IMR-90 (cell line): Measurements from ENCODE around the gene MFN1. TPM values are rescaled to one million over a fixed set of nuclear protein-coding genes. Genes with fewer than 3 reads are reported as not detected.

Source experiments
- ATAC-seq: fragments of 200-7000 bp; cut with Tn5 transposase; 2 replicates; pipeline ENCODE4 v1.9.1; 2020; ENCODE audit warnings: low read depth, mild to moderate bottlenecking, moderate library complexity
- BruUV-seq: library from RNA; stranded (reverse); fragments of 400-500 nt; replicated peaks from 2 replicates; lab custom pipeline; 2021; lab: Mats Ljungman, UMichigan
- CTCF ChIA-PET: fragments of 300-600 bp; formaldehyde crosslinking; extraction: SDS; loops from one replicate; lab custom pipeline; 2021; ENCODE audit warnings: antibody characterized with exemption; lab: Yijun Ruan, JAX
- POLR2A ChIA-PET: fragments of 300-600 bp; sonication (Branson Sonifier 250); formaldehyde crosslinking; loops from one replicate; lab custom pipeline; 2022; ENCODE audit warnings: antibody characterized with exemption; ENCODE audit not compliant: unreplicated experiment; lab: Charles Lee
- DNase-seq: peaks from one replicate; pipeline ENCODE4 v3.0.0; 2013
- H2AFZ ChIP-seq: replicated peaks from 2 replicates; pipeline ENCODE3; 2013; ENCODE audit warnings: low read length, mild to moderate bottlenecking; ENCODE audit not compliant: poor library complexity
- H2AK5ac ChIP-seq: 2 replicates; pipeline ENCODE4 v1.6.1; 2013; ENCODE audit warnings: low read depth, low read length, inconsistent platforms
- H2AK9ac ChIP-seq: replicated peaks from 2 replicates; pipeline ENCODE3; 2013; ENCODE audit warnings: mild to moderate bottlenecking, low read depth, low read length, moderate library complexity; ENCODE audit not compliant: poor library complexity
- H2BK120ac ChIP-seq: 2 replicates; pipeline ENCODE4 v1.6.1; 2013; ENCODE audit warnings: low read depth, low read length, inconsistent platforms
- H2BK15ac ChIP-seq: 3 replicates; pipeline ENCODE4 v1.6.1; 2013; ENCODE audit warnings: low read depth, low read length, inconsistent platforms
- H2BK20ac ChIP-seq: 2 replicates; pipeline ENCODE4 v1.6.1; 2013; ENCODE audit warnings: low read depth, mild to moderate bottlenecking, inconsistent platforms, low read length, moderate library complexity
- H2BK5ac ChIP-seq: 2 replicates; pipeline ENCODE4 v1.6.1; 2013; ENCODE audit warnings: mild to moderate bottlenecking, low read depth, low read length, inconsistent platforms; ENCODE audit not compliant: poor library complexity, severe bottlenecking
- H3K14ac ChIP-seq: replicated peaks from 2 replicates; pipeline ENCODE4 v1.6.1; 2013; ENCODE audit warnings: low read depth, low read length, inconsistent platforms
- H3K18ac ChIP-seq: 2 replicates; pipeline ENCODE4 v1.6.1; 2013; ENCODE audit warnings: low read depth, low read length, control low read depth
- H3K23ac ChIP-seq: 2 replicates; pipeline ENCODE4 v1.6.1; 2013; ENCODE audit warnings: low read depth, low read length, inconsistent platforms
- H3K27ac ChIP-seq: 2 replicates; pipeline ENCODE4 v1.5.1; 2013; ENCODE audit warnings: mild to moderate bottlenecking, control low read depth, low read length; ENCODE audit not compliant: insufficient read depth
- H3K27me3 ChIP-seq: 2 replicates; pipeline ENCODE4 v1.6.1; 2013; ENCODE audit warnings: low read length; ENCODE audit not compliant: control insufficient read depth, insufficient read depth
- H3K36me3 ChIP-seq: 2 replicates; pipeline ENCODE4 v1.6.1; 2013; ENCODE audit warnings: low read length, mixed read lengths; ENCODE audit not compliant: control insufficient read depth, insufficient read depth
- H3K4ac ChIP-seq: 2 replicates; pipeline ENCODE4 v1.6.1; 2013; ENCODE audit warnings: low read depth, low read length, inconsistent platforms
- H3K4me1 ChIP-seq: 2 replicates; pipeline ENCODE4 v1.6.1; 2013; ENCODE audit warnings: low read length, mixed read lengths; ENCODE audit not compliant: control insufficient read depth, insufficient read depth
- H3K4me2 ChIP-seq: 2 replicates; pipeline ENCODE4 v1.6.1; 2013; ENCODE audit warnings: low read depth, mild to moderate bottlenecking, control low read depth, low read length, moderate library complexity
- H3K4me3 ChIP-seq: 2 replicates; pipeline ENCODE4 v1.5.1; 2013; ENCODE audit warnings: low read depth, mild to moderate bottlenecking, control low read depth, low read length, moderate library complexity; ENCODE audit not compliant: insufficient read depth
- H3K56ac ChIP-seq: 2 replicates; pipeline ENCODE4 v1.6.1; 2013; ENCODE audit warnings: low read length, inconsistent platforms; ENCODE audit not compliant: insufficient read depth; ENCODE audit errors: extremely low read depth
- H3K79me1 ChIP-seq, 2 experiments: 2 replicates each; pipeline ENCODE4 v1.6.1; 2013; ENCODE audit warnings: low read length in 2 of 2, inconsistent platforms in 1 of 2, low read depth in 1 of 2
- H3K9ac ChIP-seq: 2 replicates; pipeline ENCODE4 v1.6.1; 2013; ENCODE audit warnings: low read depth, low read length, control low read depth
- H3K9me1 ChIP-seq: 2 replicates; pipeline ENCODE4 v1.6.1; 2013; ENCODE audit warnings: low read length, inconsistent platforms; ENCODE audit not compliant: insufficient read depth
- H3K9me3 ChIP-seq: 2 replicates; pipeline ENCODE4 v1.6.1; 2013; ENCODE audit warnings: low read length; ENCODE audit not compliant: control insufficient read depth, insufficient read depth
- H4K20me1 ChIP-seq: 2 replicates; pipeline ENCODE4 v1.6.1; 2013; ENCODE audit warnings: low read length, inconsistent platforms; ENCODE audit not compliant: insufficient read depth
- H4K5ac ChIP-seq: 2 replicates; pipeline ENCODE4 v1.6.1; 2013; ENCODE audit warnings: mild to moderate bottlenecking, low read depth, low read length, control low read depth
- H4K8ac ChIP-seq, 2 experiments: 2 replicates each; pipeline ENCODE4 v1.6.1; 2013; ENCODE audit warnings: low read depth in 2 of 2, low read length in 2 of 2, control low read depth in 1 of 2, inconsistent platforms in 1 of 2
- H4K91ac ChIP-seq: 2 replicates; pipeline ENCODE4 v1.6.1; 2013; ENCODE audit warnings: low read depth, low read length, inconsistent platforms; ENCODE audit not compliant: insufficient read depth
- MAZ ChIP-seq: IDR thresholded peaks from 2 replicates; pipeline ENCODE4 v1.6.1; 2012; ENCODE audit warnings: low read depth, mild to moderate bottlenecking, low read length, improper control_type of control experiment, moderate library complexity, borderline replicate concordance
- POLR2A ChIP-seq: IDR thresholded peaks from 2 replicates; pipeline ENCODE4 v1.6.1; 2012; ENCODE audit warnings: mild to moderate bottlenecking, low read depth, low read length
- SMC3 ChIP-seq: fragments of 150-350 bp; IDR thresholded peaks from 2 replicates; pipeline ENCODE4 v1.6.1; 2016; ENCODE audit warnings: low read depth, mild to moderate bottlenecking, antibody characterized with exemption, low read length, moderate library complexity
- WGBS, 2 experiments: methylation state at CpG; one replicate each; pipeline versions ENCODE4 v1.1.5 to v1.1.7; 2013; ENCODE audit warnings: missing lambda C conversion rate in 2 of 2; ENCODE audit not compliant: insufficient read length in 1 of 2; ENCODE audit errors: extremely low coverage in 2 of 2; 5-methylcytosine and 5-hydroxymethylcytosine counted together
- dilution Hi-C: fragments of 300-500 bp; cut with HindIII; formaldehyde crosslinking; loops from one replicate; pipeline ENCODE4 v1.14.3; 2018; ENCODE audit warnings: low sequenced_read_pairs; ENCODE audit not compliant: unreplicated experiment
- in situ Hi-C: fragments of 300-500 bp; cut with MboI; formaldehyde crosslinking; loops from 3 replicates; pipeline ENCODE4 v1.14.3; 2019; ENCODE audit warnings: low sequenced_read_pairs, inconsistent platforms, mixed read lengths
- intact Hi-C: fragments of 100-400 bp; cut with micrococcal nuclease; formaldehyde crosslinking; loops from 2 replicates; pipeline ENCODE4 v1.10.0; 2022
- polyA plus RNA-seq, 3 experiments: library from polyadenylated mRNA; depleted of rRNA; stranded (reverse); fragments of >200 nt; gene quantifications; 2 replicates each; pipeline ENCODE4 v1.2.3, GENCODE V29; 2012; ENCODE audit warnings: low replicate concordance in 1 of 3
- total RNA-seq: library from RNA; depleted of rRNA; stranded (reverse); fragments of >200 nt; gene quantifications from 2 replicates; pipeline ENCODE4 v1.2.3, GENCODE V29; 2012; rRNA removed
- TF ChIP-seq, protein P1 (sequence below): conservative IDR thresholded peaks from 2 replicates; pipeline ENCODE4 v1.5.1; 2012; ENCODE audit warnings: mild to moderate bottlenecking, low read depth, low read length, improper control_type of control experiment
- TF ChIP-seq, protein P2 (sequence below): fragments of 150-350 bp; IDR thresholded peaks from 2 replicates; pipeline ENCODE4 v1.6.1; 2016; ENCODE audit warnings: low read depth, mild to moderate bottlenecking, low read length, moderate library complexity, borderline replicate concordance

The MFN1 gene
- total and polyA plus RNA-seq, 2 of the 4 experiments (the other 2 are of a cell fraction) = 23.6 to 40.3 TPM

DNA sequence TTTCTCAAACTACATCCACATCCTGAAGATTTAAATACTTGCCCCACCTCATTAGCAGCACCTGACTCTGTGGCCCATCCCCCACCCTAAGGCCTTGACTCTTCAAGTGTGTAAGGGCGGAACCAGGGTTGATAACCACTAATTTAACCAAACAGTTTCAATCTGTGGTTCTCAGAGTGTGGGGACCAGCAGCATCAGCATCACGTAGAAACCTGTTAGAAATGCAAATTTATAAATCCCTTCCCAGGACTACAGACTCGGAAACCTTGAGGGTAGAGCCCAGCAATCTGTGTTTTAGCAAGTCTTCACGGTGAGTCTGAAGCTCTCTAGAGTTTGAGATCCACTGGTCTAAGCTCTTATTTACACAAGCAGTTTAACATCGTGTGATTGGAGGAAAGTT lies 91.3 kb downstream of the MFN1 start:
- Histone ChIP-seq H2BK120ac (no peak overlapping the region), H2AK5ac (no peak overlapping the region), H3K9ac (no peak overlapping the region), H3K9me1 (peaks cover 14% of the 10 kb centered on the region), H3K14ac (no peak overlapping the region), H2BK20ac (no peak overlapping the region), H3K18ac (no peak overlapping the region), H2BK5ac (no peak overlapping the region), H2BK15ac (no peak overlapping the region), H3K79me1 (peaks cover 24 to 65% of the 10 kb centered on the region in 2 experiments), H4K5ac (no peak overlapping the region), H3K4me1 (peaks cover 6% of the 10 kb centered on the region; the same call in 1 of the 2 replicates), H2AK9ac (no peak overlapping the region), H3K23ac (no peak overlapping the region), H3K4me2 (no peak overlapping the region), H2AFZ (no peak overlapping the region), H3K4ac (no peak overlapping the region), H3K27ac (no peak overlapping the region), H3K27me3 (no peaks in the 10 kb centered on the region), H3K56ac (no peak overlapping the region), H3K36me3 (peaks cover 1% of the 10 kb centered on the region; the same call in 1 of the 2 replicates), H4K8ac (no peak overlapping the region), H4K91ac (no peak overlapping the region), H3K4me3 (no peak overlapping the region), H3K9me3 (no peaks in the 10 kb centered on the region), H4K20me1 (peaks cover 16% of the 10 kb centered on the region; the same call in 1 of the 2 replicates)
- dilution Hi-C loops (no loop called here), intact Hi-C loops (no loop called here), in situ Hi-C loops (no loop called here)
- WGBS, 2 experiments = no CpG with 5 or more reads among the region's 5 CpGs
- no TSS peak for BruUV-seq
- TF ChIP-seq MAZ = no peak
- TF ChIP-seq, protein P1, sequence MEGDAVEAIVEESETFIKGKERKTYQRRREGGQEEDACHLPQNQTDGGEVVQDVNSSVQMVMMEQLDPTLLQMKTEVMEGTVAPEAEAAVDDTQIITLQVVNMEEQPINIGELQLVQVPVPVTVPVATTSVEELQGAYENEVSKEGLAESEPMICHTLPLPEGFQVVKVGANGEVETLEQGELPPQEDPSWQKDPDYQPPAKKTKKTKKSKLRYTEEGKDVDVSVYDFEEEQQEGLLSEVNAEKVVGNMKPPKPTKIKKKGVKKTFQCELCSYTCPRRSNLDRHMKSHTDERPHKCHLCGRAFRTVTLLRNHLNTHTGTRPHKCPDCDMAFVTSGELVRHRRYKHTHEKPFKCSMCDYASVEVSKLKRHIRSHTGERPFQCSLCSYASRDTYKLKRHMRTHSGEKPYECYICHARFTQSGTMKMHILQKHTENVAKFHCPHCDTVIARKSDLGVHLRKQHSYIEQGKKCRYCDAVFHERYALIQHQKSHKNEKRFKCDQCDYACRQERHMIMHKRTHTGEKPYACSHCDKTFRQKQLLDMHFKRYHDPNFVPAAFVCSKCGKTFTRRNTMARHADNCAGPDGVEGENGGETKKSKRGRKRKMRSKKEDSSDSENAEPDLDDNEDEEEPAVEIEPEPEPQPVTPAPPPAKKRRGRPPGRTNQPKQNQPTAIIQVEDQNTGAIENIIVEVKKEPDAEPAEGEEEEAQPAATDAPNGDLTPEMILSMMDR = no peak
- TF ChIP-seq, protein P2, sequence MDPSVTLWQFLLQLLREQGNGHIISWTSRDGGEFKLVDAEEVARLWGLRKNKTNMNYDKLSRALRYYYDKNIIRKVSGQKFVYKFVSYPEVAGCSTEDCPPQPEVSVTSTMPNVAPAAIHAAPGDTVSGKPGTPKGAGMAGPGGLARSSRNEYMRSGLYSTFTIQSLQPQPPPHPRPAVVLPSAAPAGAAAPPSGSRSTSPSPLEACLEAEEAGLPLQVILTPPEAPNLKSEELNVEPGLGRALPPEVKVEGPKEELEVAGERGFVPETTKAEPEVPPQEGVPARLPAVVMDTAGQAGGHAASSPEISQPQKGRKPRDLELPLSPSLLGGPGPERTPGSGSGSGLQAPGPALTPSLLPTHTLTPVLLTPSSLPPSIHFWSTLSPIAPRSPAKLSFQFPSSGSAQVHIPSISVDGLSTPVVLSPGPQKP = no peak
- TF ChIP-seq SMC3 = no peak
- no peak for TF ChIP-seq POLR2A
- ChIA-PET POLR2A (no interaction called here), CTCF (no interaction called here)
- DNase-seq (no peak), ATAC-seq (no peak)

Other genes with a start within 250 kb of the MFN1 start
- gene PIK3CA, start 199.4 kb upstream of the MFN1 start, total RNA-seq = 22.4 and 28.6 TPM in 2 replicates
- gene PIK3CA, start 199.4 kb upstream of the MFN1 start, polyA plus RNA-seq (2012; rRNA removed) = 4.1 and 5.7 TPM in 2 replicates
- 0.72 and 0.83 TPM in 2 replicates for gene KCNMB3, start 96.6 kb upstream of the MFN1 start, total RNA-seq
- 0.59 and 1.2 TPM in 2 replicates for gene KCNMB3, start 96.6 kb upstream of the MFN1 start, polyA plus RNA-seq (2012; rRNA removed)
- 50.5 and 57.8 TPM in 2 replicates for gene ZNF639, start 24.7 kb upstream of the MFN1 start, total RNA-seq
- 12.9 and 15.9 TPM in 2 replicates for gene ZNF639, start 24.7 kb upstream of the MFN1 start, polyA plus RNA-seq (2012; rRNA removed)
- 112 and 131 TPM in 2 replicates for gene GNB4, start 103.8 kb downstream of the MFN1 start, total RNA-seq
- gene GNB4, start 103.8 kb downstream of the MFN1 start, polyA plus RNA-seq (2012; rRNA removed) = 20.1 and 22.1 TPM in 2 replicates
- gene ACTL6A, start 215.2 kb downstream of the MFN1 start, total RNA-seq = 70.1 and 115 TPM in 2 replicates
- gene ACTL6A, start 215.2 kb downstream of the MFN1 start, polyA plus RNA-seq (2012; rRNA removed) = 40.3 and 48.3 TPM in 2 replicates